ENCODE results near the gene ACAD8.

ACAD8 gene

GRCh38 chr11:134289789-134290188 is 36.4 kb downstream of the ACAD8 start:
- no peak for DNase-seq (ENCODE audit: low read depth in 2 of 2)

GRCh38 chr11:134290646-134291045 is 37.3 kb downstream of the ACAD8 start:
- no peak for DNase-seq (ENCODE audit: low read depth in 2 of 2)

GRCh38 chr11:134291196-134291595 is 37.8 kb downstream of the ACAD8 start:
- no peak for DNase-seq (ENCODE audit: low read depth in 2 of 2)

GRCh38 chr11:134292661-134293060 is 39.3 kb downstream of the ACAD8 start:
- DNase-seq (ENCODE audit: low read depth in 2 of 2) = no peak

- DNase-seq (ENCODE audit: low read depth in 2 of 2) = no peak
Observed at GRCh38 chr11:134293119-134294113, 40.0 kb downstream of the ACAD8 start.

GRCh38 chr11:134294664-134295063 is 41.3 kb downstream of the ACAD8 start:
- DNase-seq (ENCODE audit: low read depth in 2 of 2) = no peak

GRCh38 chr11:134312223-134312622 is 58.9 kb downstream of the ACAD8 start:
- DNase-seq (ENCODE audit: low read depth in 2 of 2) = no peak

- no peak for DNase-seq (ENCODE audit: low read depth in 2 of 2)
Observed at GRCh38 chr11:134312807-134313206, 59.4 kb downstream of the ACAD8 start.

- no peak for DNase-seq (ENCODE audit: low read depth in 2 of 2)
Observed at GRCh38 chr11:134313379-134313778, 60.0 kb downstream of the ACAD8 start.

GRCh38 chr11:134313821-134314607 is 60.6 kb downstream of the ACAD8 start:
- no peak for DNase-seq (ENCODE audit: low read depth in 2 of 2)

Data from stimulated activated CD4-positive, alpha-beta T cell treated with anti-CD3 and anti-CD28 coated beads, Interleukin-1b, Interleukin-23, amount 100 ng/mL, for 4 hours (primary cell).